ENCODE measurements around the gene TRMT44.

GRCh38 chr4:8510611-8511285, 70.2 kb downstream of the TRMT44 start:
- TF ChIP-seq CTCF (IDR thresholded peaks at IDR 0.05), result no peak
- TF ChIP-seq POLR2A (IDR thresholded peaks at IDR 0.05), result no peak

All from stomach (tissue), 4 donors.